ENCODE results near the gene RADX. TPM values are rescaled to one million over a fixed set of nuclear protein-coding genes. Genes with fewer than 3 reads are reported as not detected.

RADX gene
- total and polyA plus RNA-seq, 2 of the 13 experiments (the other 11 are each of a cell fraction or from before 2014, with no cell fraction given) = 1.1 to 2.7 TPM

DNA sequence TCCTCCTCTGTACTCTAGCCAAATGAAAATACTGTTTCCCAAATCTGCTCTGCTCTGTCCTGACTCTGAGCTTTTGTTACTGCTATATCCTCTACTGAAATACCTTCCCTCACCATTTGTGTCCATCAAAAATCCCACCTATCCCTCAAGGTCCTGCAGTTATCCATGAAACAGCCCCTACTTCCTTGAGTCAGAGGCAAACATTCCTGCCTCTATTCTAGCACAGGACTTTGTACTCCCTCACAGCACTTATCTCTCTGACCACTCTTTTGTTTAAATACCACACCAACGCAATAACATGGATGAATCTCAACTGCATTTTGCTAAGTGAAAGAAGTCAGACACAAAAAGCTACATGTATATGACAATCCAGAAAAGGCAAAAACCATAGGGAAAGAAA lies 104.2 kb downstream of the RADX start (continued):
- no peak for TF ChIP-seq PAX8 (CRISPR knock-in tag; IDR thresholded peaks at IDR 0.05; ENCODE audit: borderline replicate concordance)
- TF ChIP-seq ZNF552 (CRISPR knock-in tag; IDR thresholded peaks at IDR 0.05; ENCODE audit: borderline replicate concordance) = no peak
- peak; percentile 90 for TF ChIP-seq ARID5B (CRISPR knock-in tag; IDR thresholded peaks at IDR 0.05)
- no peak for TF ChIP-seq NONO (IDR thresholded peaks at IDR 0.05)
- TF ChIP-seq NONO (CRISPR knock-in tag; conservative IDR thresholded peaks at IDR 0.05) = no peak
- TF ChIP-seq, protein P1, sequence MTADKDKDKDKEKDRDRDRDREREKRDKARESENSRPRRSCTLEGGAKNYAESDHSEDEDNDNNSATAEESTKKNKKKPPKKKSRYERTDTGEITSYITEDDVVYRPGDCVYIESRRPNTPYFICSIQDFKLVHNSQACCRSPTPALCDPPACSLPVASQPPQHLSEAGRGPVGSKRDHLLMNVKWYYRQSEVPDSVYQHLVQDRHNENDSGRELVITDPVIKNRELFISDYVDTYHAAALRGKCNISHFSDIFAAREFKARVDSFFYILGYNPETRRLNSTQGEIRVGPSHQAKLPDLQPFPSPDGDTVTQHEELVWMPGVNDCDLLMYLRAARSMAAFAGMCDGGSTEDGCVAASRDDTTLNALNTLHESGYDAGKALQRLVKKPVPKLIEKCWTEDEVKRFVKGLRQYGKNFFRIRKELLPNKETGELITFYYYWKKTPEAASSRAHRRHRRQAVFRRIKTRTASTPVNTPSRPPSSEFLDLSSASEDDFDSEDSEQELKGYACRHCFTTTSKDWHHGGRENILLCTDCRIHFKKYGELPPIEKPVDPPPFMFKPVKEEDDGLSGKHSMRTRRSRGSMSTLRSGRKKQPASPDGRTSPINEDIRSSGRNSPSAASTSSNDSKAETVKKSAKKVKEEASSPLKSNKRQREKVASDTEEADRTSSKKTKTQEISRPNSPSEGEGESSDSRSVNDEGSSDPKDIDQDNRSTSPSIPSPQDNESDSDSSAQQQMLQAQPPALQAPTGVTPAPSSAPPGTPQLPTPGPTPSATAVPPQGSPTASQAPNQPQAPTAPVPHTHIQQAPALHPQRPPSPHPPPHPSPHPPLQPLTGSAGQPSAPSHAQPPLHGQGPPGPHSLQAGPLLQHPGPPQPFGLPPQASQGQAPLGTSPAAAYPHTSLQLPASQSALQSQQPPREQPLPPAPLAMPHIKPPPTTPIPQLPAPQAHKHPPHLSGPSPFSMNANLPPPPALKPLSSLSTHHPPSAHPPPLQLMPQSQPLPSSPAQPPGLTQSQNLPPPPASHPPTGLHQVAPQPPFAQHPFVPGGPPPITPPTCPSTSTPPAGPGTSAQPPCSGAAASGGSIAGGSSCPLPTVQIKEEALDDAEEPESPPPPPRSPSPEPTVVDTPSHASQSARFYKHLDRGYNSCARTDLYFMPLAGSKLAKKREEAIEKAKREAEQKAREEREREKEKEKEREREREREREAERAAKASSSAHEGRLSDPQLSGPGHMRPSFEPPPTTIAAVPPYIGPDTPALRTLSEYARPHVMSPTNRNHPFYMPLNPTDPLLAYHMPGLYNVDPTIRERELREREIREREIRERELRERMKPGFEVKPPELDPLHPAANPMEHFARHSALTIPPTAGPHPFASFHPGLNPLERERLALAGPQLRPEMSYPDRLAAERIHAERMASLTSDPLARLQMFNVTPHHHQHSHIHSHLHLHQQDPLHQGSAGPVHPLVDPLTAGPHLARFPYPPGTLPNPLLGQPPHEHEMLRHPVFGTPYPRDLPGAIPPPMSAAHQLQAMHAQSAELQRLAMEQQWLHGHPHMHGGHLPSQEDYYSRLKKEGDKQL (CRISPR knock-in tag; IDR thresholded peaks at IDR 0.05; ENCODE audit: low read depth) = no peak
- TF ChIP-seq PHF8 (CRISPR knock-in tag; IDR thresholded peaks at IDR 0.05) = no peak
- TF ChIP-seq, protein P2, sequence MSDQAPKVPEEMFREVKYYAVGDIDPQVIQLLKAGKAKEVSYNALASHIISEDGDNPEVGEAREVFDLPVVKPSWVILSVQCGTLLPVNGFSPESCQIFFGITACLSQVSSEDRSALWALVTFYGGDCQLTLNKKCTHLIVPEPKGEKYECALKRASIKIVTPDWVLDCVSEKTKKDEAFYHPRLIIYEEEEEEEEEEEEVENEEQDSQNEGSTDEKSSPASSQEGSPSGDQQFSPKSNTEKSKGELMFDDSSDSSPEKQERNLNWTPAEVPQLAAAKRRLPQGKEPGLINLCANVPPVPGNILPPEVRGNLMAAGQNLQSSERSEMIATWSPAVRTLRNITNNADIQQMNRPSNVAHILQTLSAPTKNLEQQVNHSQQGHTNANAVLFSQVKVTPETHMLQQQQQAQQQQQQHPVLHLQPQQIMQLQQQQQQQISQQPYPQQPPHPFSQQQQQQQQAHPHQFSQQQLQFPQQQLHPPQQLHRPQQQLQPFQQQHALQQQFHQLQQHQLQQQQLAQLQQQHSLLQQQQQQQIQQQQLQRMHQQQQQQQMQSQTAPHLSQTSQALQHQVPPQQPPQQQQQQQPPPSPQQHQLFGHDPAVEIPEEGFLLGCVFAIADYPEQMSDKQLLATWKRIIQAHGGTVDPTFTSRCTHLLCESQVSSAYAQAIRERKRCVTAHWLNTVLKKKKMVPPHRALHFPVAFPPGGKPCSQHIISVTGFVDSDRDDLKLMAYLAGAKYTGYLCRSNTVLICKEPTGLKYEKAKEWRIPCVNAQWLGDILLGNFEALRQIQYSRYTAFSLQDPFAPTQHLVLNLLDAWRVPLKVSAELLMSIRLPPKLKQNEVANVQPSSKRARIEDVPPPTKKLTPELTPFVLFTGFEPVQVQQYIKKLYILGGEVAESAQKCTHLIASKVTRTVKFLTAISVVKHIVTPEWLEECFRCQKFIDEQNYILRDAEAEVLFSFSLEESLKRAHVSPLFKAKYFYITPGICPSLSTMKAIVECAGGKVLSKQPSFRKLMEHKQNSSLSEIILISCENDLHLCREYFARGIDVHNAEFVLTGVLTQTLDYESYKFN (CRISPR knock-in tag; conservative IDR thresholded peaks at IDR 0.05) = peak; percentile 83
- TF ChIP-seq ZNF792 (CRISPR knock-in tag; IDR thresholded peaks at IDR 0.05) = 0 out of 2 replicates have a peak, but pooled peaks have one; percentile 20
- no peak for TF ChIP-seq U2AF2 (IDR thresholded peaks at IDR 0.05; ENCODE audit: low read depth, low read length)
- no peak for TF ChIP-seq ARHGAP35 (CRISPR knock-in tag; IDR thresholded peaks at IDR 0.05; ENCODE audit: borderline replicate concordance)
- TF ChIP-seq RARA (CRISPR knock-in tag; IDR thresholded peaks at IDR 0.05) = peak; percentile 27; the same call in 1 of the 2 replicates
- TF ChIP-seq ELF3 (CRISPR knock-in tag; IDR thresholded peaks at IDR 0.05) = peak; percentile 84
- TF ChIP-seq ZNF160 (CRISPR knock-in tag; IDR thresholded peaks at IDR 0.05) = no peak
- no peak for TF ChIP-seq ZNF777 (CRISPR knock-in tag; IDR thresholded peaks at IDR 0.05)
- TF ChIP-seq ZSCAN20 (CRISPR knock-in tag; IDR thresholded peaks at IDR 0.05; ENCODE audit: borderline replicate concordance) = no peak
- no peak for TF ChIP-seq ZNF354B (CRISPR knock-in tag; IDR thresholded peaks at IDR 0.05)
- no peak for TF ChIP-seq ZNF670 (CRISPR knock-in tag; IDR thresholded peaks at IDR 0.05; ENCODE audit: borderline replicate concordance)
- no peak for TF ChIP-seq ELF1 (CRISPR knock-in tag; IDR thresholded peaks at IDR 0.05)
